Endodermal cell (in vitro differentiated cells): ENCODE results near the gene TUBA4B. TPM values are rescaled to one million over a fixed set of nuclear protein-coding genes. Genes with fewer than 3 reads are reported as not detected.

ENCODE experiments used
- DNase-seq: peaks from one replicate; pipeline ENCODE4 v3.0.0-alpha.2; 2017
- H3K27ac ChIP-seq: 2 replicates; pipeline ENCODE4 v1.5.1; 2013; ENCODE audit warnings: mild to moderate bottlenecking, low read depth, low read length, moderate library complexity
- H3K27me3 ChIP-seq: 2 replicates; pipeline ENCODE4 v1.6.1; 2013; ENCODE audit warnings: mild to moderate bottlenecking, low read length, moderate library complexity; ENCODE audit not compliant: insufficient read depth, control insufficient read depth, poor library complexity, severe bottlenecking
- H3K36me3 ChIP-seq: 2 replicates; pipeline ENCODE4 v1.7.0; 2013; ENCODE audit warnings: mild to moderate bottlenecking, low read length, moderate library complexity; ENCODE audit not compliant: control insufficient read depth, insufficient read depth
- H3K4me1 ChIP-seq: one replicate; pipeline ENCODE4 v1.7.0; 2013; ENCODE audit warnings: low read length; ENCODE audit not compliant: control insufficient read depth, insufficient read depth
- H3K4me3 ChIP-seq: 2 replicates; pipeline ENCODE4 v1.5.1; 2013; ENCODE audit warnings: mild to moderate bottlenecking, low read length, moderate library complexity
- H3K9ac ChIP-seq: 2 replicates; pipeline ENCODE4 v1.6.1; 2013; ENCODE audit warnings: mild to moderate bottlenecking, low read length, moderate library complexity; ENCODE audit not compliant: poor library complexity, severe bottlenecking; ENCODE audit errors: extremely low read depth
- H3K9me3 ChIP-seq: 2 replicates; pipeline ENCODE4 v1.6.1; 2013; ENCODE audit warnings: mild to moderate bottlenecking, low read length, moderate library complexity; ENCODE audit not compliant: control insufficient read depth
- H3K27ac Mint-ChIP-seq: 2 replicates; pipeline ENCODE4 v1.8.0; 2020; ENCODE audit warnings: mixed read lengths
- H3K27me3 Mint-ChIP-seq: 2 replicates; pipeline ENCODE4 v1.8.0; 2021; ENCODE audit warnings: mild to moderate bottlenecking, mixed read lengths; ENCODE audit not compliant: insufficient read depth
- H3K36me3 Mint-ChIP-seq: 2 replicates; pipeline ENCODE4 v1.8.0; 2020; ENCODE audit warnings: low read depth, mixed read lengths
- H3K4me1 Mint-ChIP-seq: 2 replicates; pipeline ENCODE4 v1.8.0; 2020; ENCODE audit warnings: mixed read lengths
- H3K4me3 Mint-ChIP-seq: 2 replicates; pipeline ENCODE4 v1.8.0; 2020; ENCODE audit warnings: mild to moderate bottlenecking, moderate library complexity, mixed read lengths
- H3K9me3 Mint-ChIP-seq: 2 replicates; pipeline ENCODE4 v1.8.0; 2020; ENCODE audit warnings: mild to moderate bottlenecking, mixed read lengths
- WGBS, 2 experiments: methylation state at CpG; one replicate each; pipeline versions ENCODE4 v1.1.5 to v1.1.7; 2013; ENCODE audit warnings: missing lambda C conversion rate in 2 of 2, mixed read lengths in 1 of 2; ENCODE audit not compliant: insufficient coverage in 1 of 2, insufficient read length in 1 of 2; 5-methylcytosine and 5-hydroxymethylcytosine counted together
- total RNA-seq, 2 donors: library from RNA; stranded (reverse); fragmentation: NEBNext Ultra II Directional in 1 of 2; extraction: Animal tissue kit (Norgen Biotek cat#: 25700) in 1 of 2; gene quantifications; 2 replicates in 1 of 2; 3 replicates in 1 of 2; pipeline ENCODE4 v1.2.1, GENCODE V29; 2021
- TF ChIP-seq, protein P1 (sequence below): fragments of 200-600 bp; sonication (generic); conservative IDR thresholded peaks from 2 replicates; pipeline ENCODE4 v1.5.0; 2021; ENCODE audit warnings: antibody characterized with exemption, mild to moderate bottlenecking

Gene TUBA4B
- total RNA-seq, 2 donors from 2014 or later, result not detected

GRCh38 chr2:219302412-219302968 is 49.4 kb downstream of the TUBA4B start:
- no peaks in the 10 kb centered on the region for H3K4me1 ChIP-seq
- no peak for DNase-seq
- Mint-ChIP-seq H3K36me3 (no peaks in the 10 kb centered on the region), H3K27ac (no peak overlapping the region), H3K4me3 (no peak overlapping the region), H3K27me3 (peaks cover 89% of the 10 kb centered on the region), H3K9me3 (no peaks in the 10 kb centered on the region), H3K4me1 (peaks cover 3% of the 10 kb centered on the region)
- H3K27ac ChIP-seq, result no peak overlapping the region
- H3K27me3 ChIP-seq, result peaks cover 82% of the 10 kb centered on the region
- TF ChIP-seq, protein P1, sequence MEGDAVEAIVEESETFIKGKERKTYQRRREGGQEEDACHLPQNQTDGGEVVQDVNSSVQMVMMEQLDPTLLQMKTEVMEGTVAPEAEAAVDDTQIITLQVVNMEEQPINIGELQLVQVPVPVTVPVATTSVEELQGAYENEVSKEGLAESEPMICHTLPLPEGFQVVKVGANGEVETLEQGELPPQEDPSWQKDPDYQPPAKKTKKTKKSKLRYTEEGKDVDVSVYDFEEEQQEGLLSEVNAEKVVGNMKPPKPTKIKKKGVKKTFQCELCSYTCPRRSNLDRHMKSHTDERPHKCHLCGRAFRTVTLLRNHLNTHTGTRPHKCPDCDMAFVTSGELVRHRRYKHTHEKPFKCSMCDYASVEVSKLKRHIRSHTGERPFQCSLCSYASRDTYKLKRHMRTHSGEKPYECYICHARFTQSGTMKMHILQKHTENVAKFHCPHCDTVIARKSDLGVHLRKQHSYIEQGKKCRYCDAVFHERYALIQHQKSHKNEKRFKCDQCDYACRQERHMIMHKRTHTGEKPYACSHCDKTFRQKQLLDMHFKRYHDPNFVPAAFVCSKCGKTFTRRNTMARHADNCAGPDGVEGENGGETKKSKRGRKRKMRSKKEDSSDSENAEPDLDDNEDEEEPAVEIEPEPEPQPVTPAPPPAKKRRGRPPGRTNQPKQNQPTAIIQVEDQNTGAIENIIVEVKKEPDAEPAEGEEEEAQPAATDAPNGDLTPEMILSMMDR, result no peak
- no peaks in the 10 kb centered on the region for H3K9me3 ChIP-seq
- 89% methylated on average over 4 to 11 of the region's 11 CpGs for WGBS, 2 experiments
- H3K36me3 ChIP-seq, result no peaks in the 10 kb centered on the region
- H3K9ac ChIP-seq, result no peak overlapping the region
- H3K4me3 ChIP-seq, result no peak overlapping the region

- peaks cover 94% of the 10 kb centered on the region for H3K27me3 Mint-ChIP-seq
- Histone ChIP-seq H3K9me3 (no peaks in the 10 kb centered on the region), H3K9ac (no peak overlapping the region), H3K36me3 (no peaks in the 10 kb centered on the region), H3K27ac (no peak overlapping the region), H3K4me1 (no peaks in the 10 kb centered on the region), H3K27me3 (peaks cover 93% of the 10 kb centered on the region), H3K4me3 (no peak overlapping the region)
- H3K4me3 Mint-ChIP-seq, result no peak overlapping the region
- no peak for DNase-seq
- H3K27ac Mint-ChIP-seq, result no peak overlapping the region
- 80 to 86% methylated on average over 2 of the region's 2 CpGs for WGBS, 2 experiments
- H3K36me3 Mint-ChIP-seq, result no peaks in the 10 kb centered on the region
- peaks cover 4% of the 10 kb centered on the region for H3K4me1 Mint-ChIP-seq
- TF ChIP-seq, protein P1, result no peak
- no peaks in the 10 kb centered on the region for H3K9me3 Mint-ChIP-seq
Observed at GRCh38 chr2:219304223-219304622, 51.2 kb downstream of the TUBA4B start.

- H3K27ac Mint-ChIP-seq, result no peak overlapping the region
Observed at GRCh38 chr2:219306047-219306446, 53.0 kb downstream of the TUBA4B start.

More at GRCh38 chr2:219306047-219306446, 53.0 kb downstream of the TUBA4B start:
- Histone ChIP-seq H3K27ac (no peak overlapping the region), H3K9me3 (no peaks in the 10 kb centered on the region), H3K4me3 (no peak overlapping the region), H3K4me1 (no peaks in the 10 kb centered on the region), H3K9ac (no peak overlapping the region), H3K27me3 (peaks cover 89% of the 10 kb centered on the region), H3K36me3 (no peaks in the 10 kb centered on the region)
- Mint-ChIP-seq H3K9me3 (no peaks in the 10 kb centered on the region), H3K36me3 (no peaks in the 10 kb centered on the region), H3K4me3 (no peak overlapping the region), H3K27me3 (peaks cover 92% of the 10 kb centered on the region), H3K4me1 (peaks cover 5% of the 10 kb centered on the region)
- WGBS, 2 experiments, result 90% methylated on average over 1 of the region's 1 CpG; no CpG with 5 or more reads in 1 of the 2 experiments
- TF ChIP-seq, protein P1, result no peak
- DNase-seq, result no peak
